ENCODE measurements around the gene COL6A2. TPM values are rescaled to one million over a fixed set of nuclear protein-coding genes. Genes with fewer than 3 reads are reported as not detected.

The COL6A2 gene
- total RNA-seq, 1 donor from 2014 or later: 1,821 TPM

DNA sequence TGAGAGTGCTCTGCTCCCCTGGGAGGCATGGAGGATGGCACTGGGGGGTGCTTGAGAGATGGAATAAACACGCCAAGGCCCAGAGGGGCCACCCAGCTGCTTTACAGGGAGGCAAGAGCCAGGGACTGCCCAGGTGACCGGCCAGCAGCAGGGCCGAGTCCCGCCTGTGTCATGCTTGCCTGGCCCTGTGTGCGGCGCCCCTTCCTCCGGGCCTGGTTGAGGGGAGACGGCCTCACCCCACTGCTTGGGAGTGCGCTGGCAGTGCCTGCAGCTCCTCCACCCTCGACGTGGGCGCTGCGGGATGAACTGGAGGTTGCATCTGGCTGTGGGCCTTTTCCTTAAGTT is 33.1 kb upstream of the COL6A2 start:
- H3K9me3 Mint-ChIP-seq (ENCODE audit: unreplicated experiment): peaks cover 7% of the 10 kb centered on the region
- H3K36me3 Mint-ChIP-seq (ENCODE audit: unreplicated experiment): no peaks in the 10 kb centered on the region
- TF ChIP-seq, protein P1, sequence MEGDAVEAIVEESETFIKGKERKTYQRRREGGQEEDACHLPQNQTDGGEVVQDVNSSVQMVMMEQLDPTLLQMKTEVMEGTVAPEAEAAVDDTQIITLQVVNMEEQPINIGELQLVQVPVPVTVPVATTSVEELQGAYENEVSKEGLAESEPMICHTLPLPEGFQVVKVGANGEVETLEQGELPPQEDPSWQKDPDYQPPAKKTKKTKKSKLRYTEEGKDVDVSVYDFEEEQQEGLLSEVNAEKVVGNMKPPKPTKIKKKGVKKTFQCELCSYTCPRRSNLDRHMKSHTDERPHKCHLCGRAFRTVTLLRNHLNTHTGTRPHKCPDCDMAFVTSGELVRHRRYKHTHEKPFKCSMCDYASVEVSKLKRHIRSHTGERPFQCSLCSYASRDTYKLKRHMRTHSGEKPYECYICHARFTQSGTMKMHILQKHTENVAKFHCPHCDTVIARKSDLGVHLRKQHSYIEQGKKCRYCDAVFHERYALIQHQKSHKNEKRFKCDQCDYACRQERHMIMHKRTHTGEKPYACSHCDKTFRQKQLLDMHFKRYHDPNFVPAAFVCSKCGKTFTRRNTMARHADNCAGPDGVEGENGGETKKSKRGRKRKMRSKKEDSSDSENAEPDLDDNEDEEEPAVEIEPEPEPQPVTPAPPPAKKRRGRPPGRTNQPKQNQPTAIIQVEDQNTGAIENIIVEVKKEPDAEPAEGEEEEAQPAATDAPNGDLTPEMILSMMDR (IDR thresholded peaks at IDR 0.05): no peak
- no peaks in the 10 kb centered on the region for H3K27me3 Mint-ChIP-seq (ENCODE audit: unreplicated experiment)
- H3K4me1 Mint-ChIP-seq (ENCODE audit: unreplicated experiment): peaks cover 61% of the 10 kb centered on the region
- H3K4me3 Mint-ChIP-seq (ENCODE audit: unreplicated experiment): no peak overlapping the region
- DNase-seq (ENCODE audit: extremely low spot score, unreplicated experiment): peak; percentile 73
- H3K27ac Mint-ChIP-seq (ENCODE audit: unreplicated experiment): peak overlapping the region; percentile 97

DNA sequence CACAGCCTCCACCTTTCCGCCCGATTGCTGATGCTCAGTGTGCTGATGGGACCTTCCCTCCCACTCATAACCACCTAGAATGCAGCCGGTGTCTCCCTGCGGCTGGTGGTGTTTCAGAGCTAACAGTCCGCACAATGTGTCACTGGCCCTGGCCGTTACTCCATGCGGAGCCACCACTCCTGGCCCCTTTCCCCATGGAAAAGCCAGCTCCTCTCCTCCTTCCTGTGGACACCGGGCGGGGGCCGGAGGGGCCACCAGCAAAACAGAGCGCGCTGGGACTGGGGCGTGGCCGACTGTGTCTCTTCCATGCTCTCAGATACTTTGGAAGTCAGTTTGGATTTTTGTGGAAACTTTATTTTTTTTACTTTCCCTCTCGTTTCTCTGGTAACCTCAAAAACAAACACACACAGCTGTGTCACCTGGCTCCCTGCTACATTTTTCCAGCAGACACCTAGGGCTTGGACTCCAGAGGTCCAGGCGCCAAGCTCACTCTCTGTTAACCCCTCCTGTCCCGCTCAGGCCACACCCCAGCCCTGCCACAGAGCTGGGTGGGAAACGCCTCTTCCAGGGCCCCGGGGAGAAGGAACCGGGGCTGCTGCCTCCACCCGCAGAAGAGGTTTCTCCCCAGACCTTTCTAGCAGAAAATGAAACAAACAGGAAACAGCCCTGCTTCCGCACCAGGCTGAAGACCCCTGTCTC is 32.5 kb upstream of the COL6A2 start:
- Mint-ChIP-seq H3K4me3 (ENCODE audit: unreplicated experiment) (peak overlapping the region; percentile 8), H3K9me3 (ENCODE audit: unreplicated experiment) (peaks cover 7% of the 10 kb centered on the region), H3K36me3 (ENCODE audit: unreplicated experiment) (no peaks in the 10 kb centered on the region), H3K4me1 (ENCODE audit: unreplicated experiment) (peaks cover 56% of the 10 kb centered on the region), H3K27ac (ENCODE audit: unreplicated experiment) (peak overlapping the region; percentile 97), H3K27me3 (ENCODE audit: unreplicated experiment) (no peaks in the 10 kb centered on the region)
- TF ChIP-seq, protein P1 (IDR thresholded peaks at IDR 0.05): no peak
- DNase-seq (ENCODE audit: extremely low spot score, unreplicated experiment): peak; percentile 81

DNA sequence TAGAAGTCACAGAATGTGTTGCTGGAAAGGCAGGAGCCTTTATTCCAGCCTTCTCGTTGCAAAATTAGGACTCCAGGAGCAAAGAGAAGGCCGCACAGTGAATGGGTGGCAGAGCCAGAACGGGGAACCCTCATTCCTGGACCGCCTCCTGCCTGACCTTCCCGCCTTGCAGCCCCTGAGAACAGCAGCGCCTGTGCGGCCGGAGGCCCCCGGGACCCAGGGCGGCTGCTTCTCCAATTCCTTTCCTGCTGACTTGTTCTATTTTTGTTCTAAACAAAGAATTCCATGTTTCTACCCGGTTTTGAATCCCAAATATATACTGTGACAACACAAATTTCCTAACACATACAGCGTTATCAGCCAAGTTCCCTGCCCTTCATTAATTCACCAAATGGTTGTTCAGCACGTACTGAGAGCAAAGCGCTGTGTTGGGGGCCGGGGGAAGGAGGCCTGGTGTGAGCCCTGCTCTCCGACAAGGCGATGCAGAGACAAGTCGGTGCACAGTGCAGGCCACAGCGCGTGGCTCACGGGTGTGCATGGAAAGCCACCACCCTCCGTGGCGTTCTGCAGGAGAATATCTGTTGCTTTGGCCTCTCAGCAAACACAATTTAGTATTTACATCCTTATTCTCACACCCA is 31.9 kb upstream of the COL6A2 start:
- DNase-seq (ENCODE audit: extremely low spot score, unreplicated experiment): peak; percentile 82
- H3K36me3 Mint-ChIP-seq (ENCODE audit: unreplicated experiment): no peaks in the 10 kb centered on the region
- H3K27me3 Mint-ChIP-seq (ENCODE audit: unreplicated experiment): no peaks in the 10 kb centered on the region
- peak overlapping the region; percentile 8 for H3K4me3 Mint-ChIP-seq (ENCODE audit: unreplicated experiment)
- peaks cover 7% of the 10 kb centered on the region for H3K9me3 Mint-ChIP-seq (ENCODE audit: unreplicated experiment)
- peaks cover 49% of the 10 kb centered on the region for H3K4me1 Mint-ChIP-seq (ENCODE audit: unreplicated experiment)
- peak overlapping the region; percentile 97 for H3K27ac Mint-ChIP-seq (ENCODE audit: unreplicated experiment)
- TF ChIP-seq, protein P1 (IDR thresholded peaks at IDR 0.05): no peak

DNA sequence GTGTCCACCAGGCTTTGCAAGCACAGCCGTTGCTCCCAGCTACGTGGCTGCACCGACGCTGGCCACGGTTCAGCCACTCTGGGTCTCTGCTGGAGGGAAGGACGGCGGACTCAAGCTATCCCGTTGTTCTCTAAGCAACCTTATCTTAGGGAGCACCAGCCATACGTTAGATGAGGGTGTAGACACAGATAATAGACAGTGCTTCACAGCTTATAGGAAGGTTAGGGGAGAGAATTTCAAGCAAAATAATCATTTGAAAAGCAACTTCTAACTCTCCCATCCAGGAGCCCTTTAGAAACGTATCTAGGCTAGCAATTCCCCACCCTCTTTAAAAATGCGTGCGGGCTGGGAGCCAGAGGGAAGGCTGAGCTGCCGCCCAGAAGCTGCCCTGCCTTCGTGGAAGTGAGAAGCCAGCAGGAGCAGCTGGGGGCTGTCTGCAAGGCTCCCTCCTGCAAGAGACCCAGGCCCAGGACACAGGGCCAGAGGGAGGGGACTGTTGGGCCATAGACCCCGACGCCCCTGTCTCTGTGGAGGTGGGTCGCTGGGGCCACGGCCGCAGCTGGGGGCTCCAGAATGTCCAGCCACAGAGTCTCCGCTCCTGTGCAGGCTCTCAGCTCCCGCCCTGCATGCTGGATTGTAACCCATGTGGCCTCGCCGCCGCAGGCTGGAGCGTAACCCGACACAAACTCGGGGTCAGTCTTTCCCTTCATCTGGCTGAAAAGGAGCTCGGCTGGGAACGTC is 31.2 kb upstream of the COL6A2 start:
- DNase-seq (ENCODE audit: extremely low spot score, unreplicated experiment): peak; percentile 80
- Mint-ChIP-seq H3K27ac (ENCODE audit: unreplicated experiment) (peak overlapping the region; percentile 97), H3K4me1 (ENCODE audit: unreplicated experiment) (peaks cover 44% of the 10 kb centered on the region), H3K9me3 (ENCODE audit: unreplicated experiment) (peaks cover 7% of the 10 kb centered on the region), H3K4me3 (ENCODE audit: unreplicated experiment) (no peak overlapping the region), H3K36me3 (ENCODE audit: unreplicated experiment) (no peaks in the 10 kb centered on the region), H3K27me3 (ENCODE audit: unreplicated experiment) (no peaks in the 10 kb centered on the region)
- TF ChIP-seq, protein P1 (IDR thresholded peaks at IDR 0.05): no peak
